Thyroid gland (tissue), 4 donors: Measurements from ENCODE around the gene DUOX2. TPM values are rescaled to one million over a fixed set of nuclear protein-coding genes. Genes with fewer than 3 reads are reported as not detected.
A peak's percentile ranks its signal among the peaks of the same experiment; 100 is the strongest.

ENCODE experiments used
- DNase-seq, 2 donors: peaks; one replicate each; pipeline ENCODE4 v3.0.0-alpha.2; 2019
- H3K27ac ChIP-seq, 3 donors: fragments of 200-600 bp; sonication (generic); 1 replicate in 2 of 3; 2 replicates in 1 of 3; pipeline ENCODE4 v1.5.1; 2016 to 2019; ENCODE audit warnings: mild to moderate bottlenecking in 1 of 3, moderate library complexity in 1 of 3
- H3K27me3 ChIP-seq: fragments of 200-600 bp; sonication (generic); one replicate; pipeline ENCODE4 v1.5.1; 2019
- H3K36me3 ChIP-seq, 2 donors: fragments of 200-600 bp; sonication (generic); one replicate each; pipeline ENCODE4 v1.5.1; 2016 to 2019
- H3K4me1 ChIP-seq, 2 donors: fragments of 200-600 bp; sonication (generic); one replicate each; pipeline ENCODE4 v1.5.1; 2017 to 2019
- H3K4me3 ChIP-seq, 3 donors: fragments of 200-600 bp; sonication (generic); replicated peaks in 1 of 3; 1 replicate in 2 of 3; 2 replicates in 1 of 3; pipeline ENCODE4 v1.5.1; 2016; ENCODE audit warnings: mild to moderate bottlenecking in 1 of 3
- H3K9me3 ChIP-seq: fragments of 200-600 bp; sonication (generic); one replicate; pipeline ENCODE4 v1.5.1; 2017
- CTCF ChIP-seq, 6 experiments: fragments of 200-600 bp in 3 of 6; fragments of 450-650 bp in 3 of 6; sonication (generic) in 3 of 6; IDR thresholded peaks; one replicate each; pipeline ENCODE4 v1.5.1; 2016 to 2019; ENCODE audit warnings: antibody characterized with exemption in 6 of 6, mild to moderate bottlenecking in 2 of 6, inconsistent platforms in 1 of 6, moderate library complexity in 1 of 6
- POLR2A ChIP-seq, 2 donors: fragments of 450-650 bp; IDR thresholded peaks; one replicate each; pipeline ENCODE4 v1.6.1; 2017; ENCODE audit warnings: antibody characterized with exemption in 2 of 2, mild to moderate bottlenecking in 2 of 2, moderate library complexity in 1 of 2
- WGBS, 2 donors: methylation state at CpG; one replicate each; pipeline ENCODE4 v1.1.5; 2017; 5-methylcytosine and 5-hydroxymethylcytosine counted together
- intact Hi-C: fragments of 100-400 bp; cut with DNase I; formaldehyde crosslinking; loops from one replicate; pipeline ENCODE4 v1.15.1; 2023
- total RNA-seq, 4 donors: library from RNA; depleted of rRNA; stranded (reverse); fragments of >200 nt; gene quantifications; one replicate each; pipeline ENCODE4 v1.2.3, GENCODE V29; 2016

The DUOX2 gene
- total RNA-seq, 4 donors from 2014 or later: 44.5 to 238 (median 152) TPM

DNA sequence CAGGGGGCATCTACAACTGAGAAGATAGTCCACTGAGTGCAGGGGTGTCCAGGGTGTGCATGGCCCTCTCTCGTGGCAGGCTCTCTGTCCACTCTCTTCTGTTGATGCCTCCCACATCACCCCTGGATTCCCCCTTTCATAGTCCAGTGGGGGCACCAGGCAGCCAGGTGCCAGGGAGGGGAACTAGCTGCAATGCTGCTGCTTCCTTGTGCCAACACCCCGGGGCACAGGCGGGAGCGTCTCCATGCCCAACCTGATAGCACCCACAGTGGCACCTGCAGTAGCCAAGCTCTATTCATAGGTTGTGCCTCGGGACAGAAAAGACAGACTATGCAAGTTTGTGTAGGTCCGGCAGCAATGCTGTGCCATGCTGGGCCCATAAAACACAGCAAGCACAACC is 11.7 kb downstream of the DUOX2 start:
- Histone ChIP-seq H3K36me3 (peaks cover 2 to 5% of the 10 kb centered on the region in 2 donors), H3K4me3 (no peak overlapping the region), H3K9me3 (no peaks in the 10 kb centered on the region), H3K27ac (no peak overlapping the region), H3K4me1 (peaks cover 13 to 14% of the 10 kb centered on the region in 2 donors), H3K27me3 (no peaks in the 10 kb centered on the region)
- no peak for TF ChIP-seq POLR2A (IDR thresholded peaks at IDR 0.05)
- TF ChIP-seq CTCF (IDR thresholded peaks at IDR 0.05): no peak
- WGBS, 2 donors: 85 to 90% methylated on average over 6 of the region's 6 CpGs
- intact Hi-C loops: no loop called here
- no peak for DNase-seq

DNA sequence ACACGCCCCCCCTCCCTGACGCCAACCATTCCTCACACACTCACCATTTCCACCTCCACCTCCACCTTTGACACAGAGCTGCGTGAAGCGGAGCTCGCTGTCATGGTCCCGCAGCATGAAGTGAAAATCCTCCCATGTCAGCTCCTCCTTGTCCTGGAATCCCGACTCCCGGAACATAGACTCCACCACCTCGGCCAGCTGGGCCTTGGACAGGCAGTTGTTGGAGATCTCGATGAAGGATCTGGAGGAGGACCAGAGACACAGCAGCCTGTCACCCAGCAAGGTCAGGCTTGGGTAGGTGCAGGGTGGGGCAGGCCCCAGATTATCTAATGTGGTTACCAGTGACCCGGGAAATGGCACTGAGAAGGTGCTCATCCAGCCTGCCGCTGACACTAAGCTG is 12.2 kb downstream of the DUOX2 start:
- WGBS, 2 donors: 91 to 94% methylated on average over 12 of the region's 12 CpGs
- intact Hi-C loops: no loop called here
- no peak overlapping the region for H3K27ac ChIP-seq
- TF ChIP-seq CTCF (IDR thresholded peaks at IDR 0.05) (no peak), POLR2A (IDR thresholded peaks at IDR 0.05) (no peak)
- no peaks in the 10 kb centered on the region for H3K9me3 ChIP-seq
- no peak for DNase-seq
- H3K27me3 ChIP-seq: no peaks in the 10 kb centered on the region
- H3K36me3 ChIP-seq: peaks cover 2 to 5% of the 10 kb centered on the region in 2 donors
- no peak overlapping the region for H3K4me3 ChIP-seq
- peaks cover 10 to 11% of the 10 kb centered on the region in 2 donors for H3K4me1 ChIP-seq

GRCh38 chr15:45100884-45101625 is 12.9 kb downstream of the DUOX2 start:
- no peak for DNase-seq
- Histone ChIP-seq H3K9me3 (no peaks in the 10 kb centered on the region), H3K4me3 (no peak overlapping the region), H3K27ac (peak overlapping the region in 1 of 3 donors; percentile 17), H3K27me3 (no peaks in the 10 kb centered on the region), H3K36me3 (peaks cover 2 to 5% of the 10 kb centered on the region in 2 donors), H3K4me1 (peaks cover 4% of the 10 kb centered on the region in 2 donors)
- intact Hi-C loops: no loop called here
- 78 to 79% methylated on average over 7 of the region's 7 CpGs for WGBS, 2 donors
- TF ChIP-seq CTCF (IDR thresholded peaks at IDR 0.05) (no peak), POLR2A (IDR thresholded peaks at IDR 0.05) (no peak)

GRCh38 chr15:45099549-45100165 is 14.3 kb downstream of the DUOX2 start:
- intact Hi-C loops: no loop called here
- no peak for TF ChIP-seq POLR2A (IDR thresholded peaks at IDR 0.05)
- TF ChIP-seq CTCF (IDR thresholded peaks at IDR 0.05): no peak
- H3K4me1 ChIP-seq: no peaks in the 10 kb centered on the region
- no peaks in the 10 kb centered on the region for H3K27me3 ChIP-seq
- no peaks in the 10 kb centered on the region for H3K9me3 ChIP-seq
- DNase-seq: no peak
- H3K27ac ChIP-seq: no peak overlapping the region
- peaks cover 11% of the 10 kb centered on the region in 2 donors for H3K36me3 ChIP-seq
- no peak overlapping the region for H3K4me3 ChIP-seq
- WGBS, 2 donors: 90 to 92% methylated on average over 21 to 23 of the region's 23 CpGs

GRCh38 chr15:45097466-45097865 is 16.5 kb downstream of the DUOX2 start:
- no peaks in the 10 kb centered on the region for H3K9me3 ChIP-seq
- H3K27ac ChIP-seq: no peak overlapping the region
- peaks cover 9 to 11% of the 10 kb centered on the region in 2 donors for H3K36me3 ChIP-seq
- WGBS, 2 donors: 89 to 94% methylated on average over 7 of the region's 7 CpGs
- DNase-seq: no peak
- H3K27me3 ChIP-seq: no peaks in the 10 kb centered on the region
- H3K4me1 ChIP-seq: no peaks in the 10 kb centered on the region
- H3K4me3 ChIP-seq: no peak overlapping the region
- intact Hi-C loops: no loop called here
- TF ChIP-seq CTCF (IDR thresholded peaks at IDR 0.05) (no peak), POLR2A (IDR thresholded peaks at IDR 0.05) (no peak)
